Neural progenitor cell (in vitro differentiated cells): ENCODE results near the gene CD79A. TPM values are rescaled to one million over a fixed set of nuclear protein-coding genes. Genes with fewer than 3 reads are reported as not detected.

ENCODE experiments used
- DNase-seq: peaks from one replicate; pipeline ENCODE4 v3.0.0-alpha.2; 2016; ENCODE audit warnings: low spot score
- H2AFZ ChIP-seq: fragments of 200-600 bp; sonication (generic); replicated peaks from 2 replicates; pipeline ENCODE4 v1.6.1; 2016; ENCODE audit warnings: antibody characterized with exemption
- H3F3A ChIP-seq: fragments of 200-600 bp; sonication (generic); 2 replicates; pipeline ENCODE4 v1.6.1; 2016; ENCODE audit warnings: antibody characterized with exemption, low read depth
- H3K27ac ChIP-seq: fragments of 200-600 bp; sonication (generic); 2 replicates; pipeline ENCODE4 v1.5.1; 2016; ENCODE audit warnings: mild to moderate bottlenecking
- H3K27me3 ChIP-seq: fragments of 200-600 bp; sonication (generic); 2 replicates; pipeline ENCODE4 v1.6.1; 2016; ENCODE audit warnings: mild to moderate bottlenecking, moderate library complexity
- H3K36me3 ChIP-seq: fragments of 200-600 bp; sonication (generic); 2 replicates; pipeline ENCODE4 v1.5.1; 2016
- H3K4me1 ChIP-seq: fragments of 200-600 bp; sonication (generic); 2 replicates; pipeline ENCODE4 v1.6.1; 2016; ENCODE audit warnings: mixed run types
- H3K4me2 ChIP-seq: fragments of 200-600 bp; sonication (generic); 2 replicates; pipeline ENCODE4 v1.6.1; 2016
- H3K4me3 ChIP-seq: fragments of 200-600 bp; sonication (generic); 2 replicates; pipeline ENCODE4 v1.5.1; 2016
- H3K79me2 ChIP-seq: fragments of 200-600 bp; sonication (generic); 2 replicates; pipeline ENCODE4 v1.6.1; 2016; ENCODE audit warnings: low read depth
- H3K9ac ChIP-seq: fragments of 200-600 bp; sonication (generic); 2 replicates; pipeline ENCODE4 v1.6.1; 2016
- H3K9me3 ChIP-seq: fragments of 200-600 bp; sonication (generic); 2 replicates; pipeline ENCODE4 v1.5.1; 2016; ENCODE audit warnings: low read depth
- H4K20me1 ChIP-seq: fragments of 200-600 bp; sonication (generic); 2 replicates; pipeline ENCODE4 v1.6.1; 2016; ENCODE audit warnings: low read depth
- H3K27ac Mint-ChIP-seq: 3 replicates; pipeline ENCODE4 v1.8.0; 2021; ENCODE audit warnings: mixed read lengths
- H3K27me3 Mint-ChIP-seq: 2 replicates; pipeline ENCODE4 v1.8.0; 2022; ENCODE audit warnings: low read depth, mild to moderate bottlenecking, inconsistent platforms, moderate library complexity, mixed read lengths; ENCODE audit not compliant: insufficient read depth
- H3K36me3 Mint-ChIP-seq: 3 replicates; pipeline ENCODE4 v1.8.0; 2021; ENCODE audit warnings: mixed read lengths
- H3K4me1 Mint-ChIP-seq: 3 replicates; pipeline ENCODE4 v1.8.0; 2021; ENCODE audit warnings: mixed read lengths
- H3K4me3 Mint-ChIP-seq: 3 replicates; pipeline ENCODE4 v1.8.0; 2021; ENCODE audit warnings: mild to moderate bottlenecking, moderate library complexity, mixed read lengths
- H3K9me3 Mint-ChIP-seq: 3 replicates; pipeline ENCODE4 v1.8.0; 2020; ENCODE audit warnings: mixed read lengths
- CTCF ChIP-seq: fragments of 200-600 bp; sonication (generic); IDR thresholded peaks from 2 replicates; pipeline ENCODE4 v1.5.1; 2017; ENCODE audit warnings: antibody characterized with exemption, mild to moderate bottlenecking
- EZH2 ChIP-seq: fragments of 200-600 bp; sonication (generic); IDR thresholded peaks from 2 replicates; pipeline ENCODE4 v1.6.1; 2017; ENCODE audit warnings: antibody characterized with exemption, mild to moderate bottlenecking, moderate library complexity
- EZH2phosphoT487 ChIP-seq: fragments of 200-600 bp; sonication (generic); IDR thresholded peaks from 2 replicates; pipeline ENCODE4 v1.6.1; 2017; ENCODE audit warnings: antibody characterized with exemption
- total RNA-seq: library from RNA; depleted of rRNA; stranded (reverse); fragments of >200 nt; gene quantifications from 2 replicates; pipeline ENCODE4 v1.2.3, GENCODE V29; 2015; ENCODE audit warnings: low replicate concordance

CD79A gene
- total RNA-seq, 1 donor from 2014 or later: 0.11 TPM

- no peak for TF ChIP-seq EZH2phosphoT487
- no peak for TF ChIP-seq EZH2
- TF ChIP-seq CTCF: no peak
- H3K36me3 Mint-ChIP-seq: peaks cover 3% of the 10 kb centered on the region
- H3K4me3 Mint-ChIP-seq: no peak overlapping the region
- H3K4me3 ChIP-seq: no peak overlapping the region
- H3K9me3 ChIP-seq: no peaks in the 10 kb centered on the region
- no peaks in the 10 kb centered on the region for H3K27me3 ChIP-seq
- H2AFZ ChIP-seq: no peak overlapping the region
- no peaks in the 10 kb centered on the region for H3K36me3 ChIP-seq
- H3K27me3 Mint-ChIP-seq: peaks cover 7% of the 10 kb centered on the region
- no peaks in the 10 kb centered on the region for H3K4me1 ChIP-seq
- H3K27ac Mint-ChIP-seq: no peak overlapping the region
- no peak overlapping the region for H3K27ac ChIP-seq
- H3F3A ChIP-seq: no peaks in the 10 kb centered on the region
- no peaks in the 10 kb centered on the region for H4K20me1 ChIP-seq
- DNase-seq: no peak
- H3K4me1 Mint-ChIP-seq: no peaks in the 10 kb centered on the region
- H3K9ac ChIP-seq: no peak overlapping the region
- no peak overlapping the region for H3K4me2 ChIP-seq
- H3K79me2 ChIP-seq: no peaks in the 10 kb centered on the region
- H3K9me3 Mint-ChIP-seq: no peaks in the 10 kb centered on the region
Measured at GRCh38 chr19:41892173-41892902, 15.3 kb downstream of the CD79A start.

DNA sequence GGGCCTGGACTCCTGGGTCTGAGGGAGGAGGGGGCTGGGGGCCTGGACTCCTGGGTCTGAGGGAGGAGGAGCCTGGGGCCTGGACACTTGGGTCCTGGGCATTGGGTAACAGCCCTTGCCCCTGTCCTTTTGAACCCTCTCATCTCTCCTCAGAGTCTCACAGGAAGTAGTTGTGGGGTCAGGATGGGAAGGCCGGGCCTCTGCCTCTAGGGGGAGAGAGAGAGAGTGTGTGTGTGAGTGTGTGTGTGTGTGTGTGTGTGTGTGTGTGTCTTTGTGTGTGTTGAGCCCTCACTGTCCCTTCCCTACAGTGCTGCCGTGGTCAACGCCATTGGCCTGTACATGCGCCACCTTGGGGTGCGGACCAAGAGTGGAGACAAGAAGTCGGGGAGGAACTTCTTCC lies 16.8 kb downstream of the CD79A start:
- TF ChIP-seq CTCF (peak; percentile 22), EZH2phosphoT487 (no peak), EZH2 (no peak)
- peaks cover 3% of the 10 kb centered on the region for H3K36me3 Mint-ChIP-seq
- no peaks in the 10 kb centered on the region for H3K79me2 ChIP-seq

GRCh38 chr19:41894350-41894749 lies 17.3 kb downstream of the CD79A start:
- Mint-ChIP-seq H3K27ac (no peak overlapping the region), H3K27me3 (peaks cover 6% of the 10 kb centered on the region), H3K9me3 (no peaks in the 10 kb centered on the region), H3K36me3 (peaks cover 5% of the 10 kb centered on the region), H3K4me1 (no peaks in the 10 kb centered on the region), H3K4me3 (no peak overlapping the region)
- H3K4me2 ChIP-seq: no peak overlapping the region
- H3F3A ChIP-seq: no peaks in the 10 kb centered on the region
- no peaks in the 10 kb centered on the region for H3K9me3 ChIP-seq
- H2AFZ ChIP-seq: no peak overlapping the region
- no peaks in the 10 kb centered on the region for H3K27me3 ChIP-seq
- DNase-seq: no peak
- H3K27ac ChIP-seq: peak overlapping the region; percentile 13
- no peak for TF ChIP-seq EZH2
- no peak for TF ChIP-seq CTCF
- no peak for TF ChIP-seq EZH2phosphoT487
- no peak overlapping the region for H3K9ac ChIP-seq
- H3K4me3 ChIP-seq: no peak overlapping the region
- no peaks in the 10 kb centered on the region for H3K36me3 ChIP-seq
- no peaks in the 10 kb centered on the region for H3K4me1 ChIP-seq
- H4K20me1 ChIP-seq: no peaks in the 10 kb centered on the region
- no peaks in the 10 kb centered on the region for H3K79me2 ChIP-seq

More for the DNA sequence above, 16.8 kb downstream of the CD79A start:
- no peaks in the 10 kb centered on the region for H3K36me3 ChIP-seq
- DNase-seq: peak; percentile 38
- no peak overlapping the region for H3K27ac ChIP-seq
- H3K9me3 ChIP-seq: no peaks in the 10 kb centered on the region
- no peaks in the 10 kb centered on the region for H4K20me1 ChIP-seq
- no peak overlapping the region for H3K9ac ChIP-seq
- Mint-ChIP-seq H3K9me3 (no peaks in the 10 kb centered on the region), H3K4me1 (no peaks in the 10 kb centered on the region), H3K27me3 (peaks cover 7% of the 10 kb centered on the region), H3K4me3 (no peak overlapping the region), H3K27ac (no peak overlapping the region)
- no peaks in the 10 kb centered on the region for H3K4me1 ChIP-seq
- H3K4me2 ChIP-seq: no peak overlapping the region
- H3F3A ChIP-seq: no peaks in the 10 kb centered on the region
- no peak overlapping the region for H3K4me3 ChIP-seq
- no peak overlapping the region for H2AFZ ChIP-seq
- no peaks in the 10 kb centered on the region for H3K27me3 ChIP-seq
